CD4-positive, alpha-beta T cell treated with Interleukin-10 for 1 hour (primary cell): ENCODE data around the gene GRIN1.

Source experiments
- DNase-seq: peaks from one replicate; pipeline ENCODE4 v3.0.0-alpha.2; 2020

GRIN1 gene

GRCh38 chr9:137166380-137167229 lies 27.7 kb downstream of the GRIN1 start:
- no peak for DNase-seq

- no peak for DNase-seq
Measured at GRCh38 chr9:137167277-137167746, 28.4 kb downstream of the GRIN1 start.

GRCh38 chr9:137167747-137168572 lies 29.0 kb downstream of the GRIN1 start:
- no peak for DNase-seq

DNA sequence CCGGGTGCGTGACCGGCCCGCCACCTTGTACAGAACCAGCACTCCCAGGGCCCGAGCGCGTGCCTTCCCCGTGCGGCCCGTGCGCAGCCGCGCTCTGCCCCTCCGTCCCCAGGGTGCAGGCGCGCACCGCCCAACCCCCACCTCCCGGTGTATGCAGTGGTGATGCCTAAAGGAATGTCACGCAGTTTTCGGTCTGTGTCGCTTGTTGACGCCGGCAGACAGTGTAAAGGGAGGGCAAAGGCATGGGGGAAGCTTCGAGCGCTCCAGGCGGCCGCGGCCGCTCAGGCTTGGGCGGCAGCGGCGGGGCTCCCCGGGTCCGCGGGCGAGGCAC lies 29.6 kb downstream of the GRIN1 start:
- DNase-seq, result no peak

DNA sequence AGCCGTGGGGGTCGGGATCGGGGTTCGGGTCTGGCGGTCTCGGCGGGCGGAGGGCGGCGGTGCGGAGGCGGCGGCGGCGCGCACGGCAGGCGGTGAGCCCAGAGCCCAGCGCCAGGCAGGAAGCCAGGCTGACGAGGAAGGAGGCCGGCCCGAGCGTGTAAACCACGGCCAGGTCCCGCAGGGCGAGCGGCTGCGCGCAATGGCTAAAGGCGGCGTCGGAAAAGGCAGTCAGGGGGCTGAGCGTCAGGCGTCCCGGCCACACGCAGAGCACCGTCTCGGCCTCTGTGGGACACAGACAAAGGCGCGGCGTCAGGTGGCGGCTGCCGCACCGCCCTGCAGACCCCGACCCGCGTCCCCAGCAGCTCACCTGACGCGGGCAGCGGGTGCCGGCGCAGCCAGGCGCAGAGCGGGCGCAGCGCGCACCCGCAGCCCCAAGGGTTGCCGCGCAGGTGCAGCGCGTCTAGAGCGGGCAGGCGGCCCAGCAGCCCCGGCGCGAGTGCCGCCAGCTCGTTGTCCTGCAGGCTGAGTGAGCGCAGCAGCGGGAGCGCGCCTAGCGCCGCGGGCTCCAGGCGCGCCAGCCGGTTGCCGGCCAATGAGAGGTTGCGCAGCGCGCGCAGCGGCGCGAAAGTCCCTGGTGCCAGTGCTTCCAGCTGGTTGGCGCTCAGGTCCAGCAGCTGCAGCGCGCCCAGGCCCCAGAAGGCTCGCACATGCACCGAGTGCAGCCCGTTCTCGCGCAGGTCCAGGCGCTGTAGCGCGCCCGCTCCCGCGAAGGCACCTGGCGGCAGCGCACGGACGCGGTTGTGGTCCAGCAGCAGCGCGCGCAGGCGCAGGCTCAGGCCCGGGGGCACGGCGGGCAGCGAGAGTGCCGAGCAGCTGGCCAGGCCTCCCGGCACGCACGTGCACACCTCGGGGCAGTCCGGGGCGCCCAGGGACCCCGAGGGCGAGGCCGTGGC lies 30.2 kb downstream of the GRIN1 start:
- no peak for DNase-seq

DNA sequence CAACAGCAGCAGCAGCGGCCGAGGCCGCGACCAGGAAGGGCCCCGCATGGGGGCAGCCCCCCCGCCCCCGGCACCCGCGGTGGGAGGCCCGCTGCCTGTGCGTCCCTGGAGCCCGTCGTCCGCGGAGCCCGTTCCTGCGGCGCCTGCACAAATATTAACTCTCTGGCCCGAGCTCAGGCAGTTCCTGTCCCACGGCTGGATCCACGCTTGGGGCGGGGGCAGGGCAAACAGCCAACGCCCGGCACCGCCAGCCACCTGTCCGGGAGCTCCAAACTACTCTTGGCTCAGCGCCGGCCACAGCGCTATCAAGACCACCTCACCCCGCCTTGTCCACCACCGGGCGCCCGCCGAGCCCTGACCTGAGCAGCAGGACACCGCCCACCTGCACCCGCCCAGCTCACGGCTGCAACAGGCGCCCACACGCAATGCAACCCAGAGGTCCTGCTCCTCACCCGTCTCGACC lies 31.0 kb downstream of the GRIN1 start, which contains the start of gene LRRC26:
Gene LRRC26 (minus strand): TSS at position 156 of the 463 bp plus-strand sequence. CDS start 108 bp downstream, at position 48.
- DNase-seq, result no peak

- DNase-seq, result no peak
Measured at GRCh38 chr9:137170486-137171148, 31.7 kb downstream of the GRIN1 start.

- no peak for DNase-seq
Measured at GRCh38 chr9:137171149-137171900, 32.4 kb downstream of the GRIN1 start.

DNA sequence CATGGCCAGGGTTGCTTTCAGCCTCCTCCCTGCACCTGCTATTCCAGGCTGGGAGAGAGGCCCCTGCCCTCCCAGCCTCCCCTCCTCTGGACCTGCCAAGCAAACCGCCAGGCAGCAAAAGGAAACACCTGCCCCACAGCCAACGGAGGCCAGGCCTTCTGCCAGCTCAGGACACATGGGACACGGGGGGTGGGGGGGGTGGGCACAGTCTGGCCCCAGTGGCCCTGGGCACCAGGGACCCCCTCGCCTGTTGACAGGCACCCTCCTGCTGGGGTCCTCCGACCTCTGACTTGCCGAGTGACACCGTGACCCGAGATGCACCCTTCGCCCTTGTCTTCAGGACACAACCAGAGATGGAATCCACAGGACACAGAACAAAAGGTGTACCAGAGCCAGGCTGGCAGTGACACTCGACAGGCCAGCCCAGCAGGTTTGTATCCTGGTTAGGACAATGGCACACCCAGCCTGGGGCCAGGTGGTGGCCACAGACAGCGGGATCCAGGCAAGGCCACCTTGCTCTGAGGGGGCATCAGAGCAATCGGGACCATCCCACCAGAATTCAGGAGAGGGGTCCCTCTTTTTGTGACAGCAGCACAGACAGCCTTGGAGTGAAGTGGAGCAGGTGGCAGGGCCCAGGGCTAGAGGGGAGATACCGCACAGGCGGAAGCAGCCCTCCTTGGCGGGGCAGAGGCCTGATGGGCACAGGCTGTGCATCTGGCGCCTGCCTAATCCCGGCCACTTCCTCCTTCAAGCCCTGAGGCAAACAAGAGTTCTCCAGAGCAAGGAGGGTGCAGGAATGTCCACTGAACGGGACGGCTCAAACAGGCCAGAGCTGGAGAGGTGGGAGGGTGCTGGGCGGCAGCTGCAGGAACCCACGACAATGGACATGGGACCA lies 34.2 kb downstream of the GRIN1 start:
- no peak for DNase-seq

DNA sequence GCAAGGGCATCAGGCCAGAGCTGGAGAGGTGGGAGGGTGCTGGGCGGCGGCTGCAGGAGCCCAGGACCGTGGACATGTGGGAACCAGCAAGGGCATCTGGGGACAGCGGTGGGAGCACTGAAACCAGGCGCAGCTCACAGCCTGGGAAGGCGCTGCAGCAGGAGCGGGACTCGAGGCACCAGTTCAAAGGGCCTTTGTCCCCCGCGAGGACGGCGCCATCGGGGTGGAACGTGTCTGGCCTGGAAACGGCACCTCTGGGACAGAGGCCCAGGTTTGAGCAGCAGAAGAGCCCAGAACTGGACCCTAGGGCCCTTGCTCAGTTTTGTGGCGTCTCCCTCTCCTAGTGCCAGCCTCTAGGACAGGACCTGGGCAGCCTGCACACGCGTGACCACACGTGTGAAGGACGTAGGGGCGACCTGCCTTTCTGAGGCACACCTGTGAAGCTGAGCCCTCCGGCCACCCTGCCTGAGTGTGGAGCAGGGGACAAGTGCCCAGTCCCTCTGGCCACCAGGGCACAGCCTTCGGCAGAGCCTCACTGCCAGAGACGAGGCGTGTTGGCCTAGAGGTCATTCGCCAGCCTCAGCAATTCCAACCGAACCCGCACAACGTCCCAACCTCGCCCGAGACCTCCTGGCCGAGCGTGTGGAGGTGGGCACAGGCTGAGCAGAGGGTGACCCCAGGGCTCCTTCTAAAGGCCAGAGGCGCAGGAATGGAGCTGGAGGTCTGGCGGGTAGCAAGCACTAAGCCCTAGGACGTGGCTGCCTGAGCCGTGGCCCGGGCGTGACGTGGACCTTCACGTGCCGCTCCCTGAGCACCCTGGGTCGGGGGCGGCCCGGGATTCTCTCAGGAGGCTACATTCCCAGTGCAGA lies 35.1 kb downstream of the GRIN1 start:
- no peak for DNase-seq

DNA sequence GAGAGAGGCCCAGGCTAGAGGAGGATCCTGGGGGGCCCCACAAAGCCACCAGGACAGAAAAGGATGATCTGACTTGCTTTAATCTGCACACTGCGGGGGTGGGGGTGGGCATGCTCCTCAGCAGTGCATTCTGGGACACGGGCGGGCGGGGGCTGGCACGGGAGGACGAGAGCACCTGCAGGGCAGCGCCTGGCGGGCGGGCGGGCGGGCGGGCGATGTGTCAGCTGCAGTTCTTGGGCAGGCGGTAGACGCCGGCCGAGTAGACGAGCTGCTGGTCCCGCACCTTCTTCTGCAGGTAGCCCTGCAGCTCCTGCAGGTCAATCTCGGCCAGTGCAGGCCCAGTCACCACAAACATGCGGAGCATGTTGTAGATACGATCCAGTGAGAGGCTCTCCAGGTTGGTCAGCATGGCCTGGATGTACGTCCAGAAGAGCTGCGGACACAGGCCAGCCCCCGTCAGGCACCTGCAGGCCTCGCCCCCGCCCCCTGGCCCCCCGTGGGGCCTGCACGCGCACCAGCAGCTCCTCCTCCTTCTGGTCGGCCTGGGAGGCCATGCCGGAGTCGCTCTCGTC lies 35.9 kb downstream of the GRIN1 start:
- DNase-seq, result no peak

DNA sequence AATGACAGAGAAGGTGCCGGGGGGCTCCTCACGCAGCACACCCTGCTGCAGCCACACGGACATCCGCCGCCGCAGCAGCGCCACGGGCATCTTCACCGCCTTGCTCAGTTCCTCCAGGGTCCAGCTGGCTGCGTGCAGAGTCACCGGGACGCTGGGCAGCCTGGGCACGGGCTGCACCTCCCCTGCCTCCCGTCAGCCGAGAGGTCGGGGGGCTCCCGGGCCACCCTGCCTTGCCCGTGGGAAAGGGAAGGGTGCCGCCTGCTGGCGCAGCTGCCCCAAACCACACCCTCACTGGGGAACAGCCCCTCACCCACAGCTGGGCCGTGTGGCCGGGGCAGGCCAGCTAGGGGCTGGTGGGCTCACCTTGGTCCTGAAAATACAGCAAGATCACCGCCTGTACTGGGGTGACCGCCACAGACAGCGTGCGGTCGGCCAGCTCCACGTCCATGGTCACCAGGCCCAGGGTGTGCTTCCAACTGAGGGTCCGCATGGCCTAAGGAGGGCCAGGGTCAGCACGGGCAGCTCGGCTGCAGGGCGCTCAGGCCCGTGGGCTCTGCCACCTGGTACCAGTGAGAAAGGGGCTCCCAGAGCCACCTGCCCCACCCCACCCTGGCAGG lies 36.5 kb downstream of the GRIN1 start:
- no peak for DNase-seq

DNA sequence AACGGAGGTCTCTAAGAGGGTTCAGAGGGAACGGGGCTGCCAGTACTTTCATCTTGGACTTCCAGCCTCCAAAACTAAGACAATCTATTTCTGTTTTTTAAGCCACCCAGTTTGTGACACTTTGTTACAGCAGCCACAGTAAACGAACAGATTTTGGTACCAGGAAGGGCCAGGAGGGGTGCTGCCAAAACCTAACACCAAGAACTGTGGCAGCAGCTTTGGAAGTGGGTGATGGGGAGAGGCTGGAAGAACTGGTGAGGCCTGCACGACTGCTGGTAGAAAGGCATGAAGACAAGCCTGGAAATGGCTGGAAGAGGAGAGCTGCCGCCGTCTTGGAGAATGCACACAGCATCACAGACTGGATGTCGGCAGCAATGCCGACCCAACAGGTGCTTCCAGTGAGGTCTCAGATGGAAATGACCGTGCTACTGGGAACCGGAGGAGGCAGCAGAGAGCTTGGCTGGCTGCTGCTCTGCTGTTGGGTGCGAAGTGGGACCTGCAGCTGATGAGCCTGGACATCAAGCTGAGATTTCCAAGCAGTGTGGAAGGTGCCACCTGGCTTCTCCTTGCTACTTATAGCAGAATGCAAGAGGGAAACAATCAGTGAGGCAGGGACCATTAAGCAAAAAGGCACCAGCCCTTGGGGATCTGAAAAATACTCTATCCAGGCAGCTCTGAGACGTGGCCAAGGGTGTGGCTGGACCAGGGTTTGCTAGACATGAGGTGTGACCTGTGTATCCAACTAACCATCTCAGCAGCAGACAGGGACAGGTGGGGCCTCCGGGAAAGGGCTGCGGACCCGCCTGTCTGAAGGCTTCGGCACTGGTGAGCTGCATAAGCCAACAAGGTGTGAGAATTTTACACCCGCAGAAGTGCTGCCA lies 37.6 kb downstream of the GRIN1 start:
- peak; percentile 23 for DNase-seq

DNA sequence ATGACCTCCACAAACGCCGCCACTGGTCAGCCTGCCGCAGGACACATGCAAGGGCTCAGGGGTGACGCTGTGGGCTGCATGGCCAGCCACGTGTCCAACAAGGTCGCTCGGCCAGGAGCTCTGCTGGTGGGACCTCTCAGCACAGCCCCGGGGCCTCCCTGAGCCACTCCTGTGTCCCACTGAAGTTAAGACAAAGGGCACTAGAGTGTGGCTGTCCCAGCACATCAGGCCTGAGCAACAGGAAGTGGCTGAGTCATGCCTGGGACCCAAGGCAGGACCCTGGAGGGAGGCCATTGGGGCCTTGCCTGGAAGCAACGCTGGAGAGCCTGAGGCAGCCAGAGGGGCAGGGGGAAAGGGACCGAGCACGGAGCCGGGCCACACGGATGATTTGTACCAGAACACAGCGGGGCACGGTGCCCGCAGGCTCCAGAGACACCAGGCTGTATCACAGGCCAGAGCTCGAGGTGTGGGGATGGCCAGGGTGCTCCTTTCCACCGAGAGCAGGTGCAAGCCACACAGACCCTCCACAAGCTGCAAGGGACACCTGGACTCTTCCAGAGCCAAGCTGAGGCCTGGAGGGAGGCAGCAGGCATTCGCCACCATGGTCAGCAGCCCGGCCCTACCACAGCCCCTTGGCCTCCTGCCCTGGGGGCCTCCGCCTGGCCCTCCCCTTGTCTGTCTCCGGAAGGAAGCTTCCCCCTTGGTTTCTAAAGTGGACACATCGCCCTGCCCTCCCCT lies 39.4 kb downstream of the GRIN1 start:
- no peak for DNase-seq

- no peak for DNase-seq
Measured at GRCh38 chr9:137178939-137179630, 40.1 kb downstream of the GRIN1 start.

DNA sequence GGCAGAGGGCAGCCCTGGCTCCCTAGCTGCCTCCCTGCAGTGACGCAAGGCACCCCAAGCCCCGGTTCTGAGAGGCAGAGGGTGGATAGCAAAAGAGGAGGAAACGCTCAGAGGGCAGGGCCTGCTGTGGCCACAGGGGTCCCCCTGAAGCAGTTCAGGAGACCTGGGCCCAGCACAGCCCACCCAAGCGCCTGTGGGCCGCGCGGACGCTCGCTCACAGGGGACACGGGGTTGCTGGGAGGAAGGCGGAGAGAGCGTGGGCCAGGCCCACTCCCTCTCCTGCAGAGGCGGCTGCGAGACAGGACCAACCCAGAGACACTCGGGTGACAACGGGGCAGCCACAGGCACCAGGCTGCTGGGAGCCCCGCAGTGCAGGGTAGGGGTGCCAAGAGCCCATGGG lies 40.8 kb downstream of the GRIN1 start:
- DNase-seq, result no peak
